Gastrocnemius medialis (tissue), 4 donors: ENCODE measurements around the gene CMIP. TPM values are rescaled to one million over a fixed set of nuclear protein-coding genes. Genes with fewer than 3 reads are reported as not detected.
"Not testable (repeated sequence)": the region's sequence is repeated elsewhere in the genome, so short reads cannot be mapped to it uniquely, and the experiment has no call there.

Experiments
- ATAC-seq, 2 donors: fragments of 150-250 bp; one replicate each; pipeline ENCODE4 v1.9.1; 2016
- DNase-seq, 2 donors: peaks; one replicate each; pipeline ENCODE4 v3.0.0-alpha.2; 2019
- H3K27ac ChIP-seq, 4 donors: fragments of 200-600 bp; sonication (generic); 1 replicate in 1 of 4; 2 replicates in 3 of 4; pipeline ENCODE4 v1.5.1; 2016 to 2018; ENCODE audit warnings: mild to moderate bottlenecking in 2 of 4, moderate library complexity in 1 of 4
- H3K27me3 ChIP-seq, 3 donors: fragments of 200-600 bp; sonication (generic) in 2 of 3; 1 replicate in 1 of 3; 2 replicates in 2 of 3; pipeline versions ENCODE4 v1.5.1 to v1.6.0; 2016 to 2019; ENCODE audit warnings: mild to moderate bottlenecking in 1 of 3, moderate library complexity in 1 of 3
- H3K36me3 ChIP-seq, 2 donors: fragments of 200-600 bp; sonication (generic) in 1 of 2; one replicate each; pipeline ENCODE4 v1.5.1; 2017 to 2018
- H3K4me1 ChIP-seq, 2 donors: fragments of 200-600 bp; sonication (generic) in 1 of 2; one replicate each; pipeline ENCODE4 v1.5.1; 2016 to 2017; ENCODE audit warnings: mild to moderate bottlenecking in 2 of 2
- H3K4me3 ChIP-seq, 4 donors: fragments of 200-600 bp; sonication (generic) in 3 of 4; 1 replicate in 1 of 4; 2 replicates in 3 of 4; pipeline ENCODE4 v1.5.1; 2016 to 2019; ENCODE audit warnings: mild to moderate bottlenecking in 2 of 4
- H3K9me3 ChIP-seq, 3 donors: fragments of 200-600 bp; sonication (generic) in 2 of 3; 1 replicate in 1 of 3; 2 replicates in 2 of 3; pipeline ENCODE4 v1.5.1; 2016 to 2019
- POLR2A ChIP-seq, 2 donors: fragments of 450-650 bp; IDR thresholded peaks; one replicate each; pipeline ENCODE4 v1.6.1; 2017; ENCODE audit warnings: antibody characterized with exemption in 2 of 2, mild to moderate bottlenecking in 2 of 2, moderate library complexity in 2 of 2
- in situ Hi-C, 4 donors: fragments of 200-750 bp; cut with MboI; loops; one replicate each; pipeline versions ENCODE4 v1.15.0 to v1.8.0; 2017; ENCODE audit warnings: low sequenced_read_pairs in 4 of 4
- intact Hi-C: fragments of 100-400 bp; cut with DNase I; formaldehyde crosslinking; loops from one replicate; pipeline ENCODE4 v1.15.1; 2023; ENCODE audit warnings: low total_unique reads
- total RNA-seq, 4 donors: library from RNA; depleted of rRNA; stranded (reverse); fragments of >200 nt; gene quantifications; one replicate each; pipeline versions ENCODE4 v1.1.0 to v1.2.3, GENCODE V29; 2016
- TF ChIP-seq, protein P1 (sequence below), 5 experiments: fragments of 450-650 bp in 3 of 5; fragments of 200-600 bp in 2 of 5; sonication (generic) in 2 of 5; IDR thresholded peaks in 4 of 5; conservative IDR thresholded peaks in 1 of 5; 1 replicate in 4 of 5; 2 replicates in 1 of 5; pipeline ENCODE4 v1.5.1; 2016 to 2019; ENCODE audit warnings: antibody characterized with exemption in 5 of 5, mild to moderate bottlenecking in 3 of 5, moderate library complexity in 3 of 5

Gene CMIP
- total RNA-seq, 4 donors from 2014 or later = 0.90 to 5.1 (median 2.7) TPM

DNA sequence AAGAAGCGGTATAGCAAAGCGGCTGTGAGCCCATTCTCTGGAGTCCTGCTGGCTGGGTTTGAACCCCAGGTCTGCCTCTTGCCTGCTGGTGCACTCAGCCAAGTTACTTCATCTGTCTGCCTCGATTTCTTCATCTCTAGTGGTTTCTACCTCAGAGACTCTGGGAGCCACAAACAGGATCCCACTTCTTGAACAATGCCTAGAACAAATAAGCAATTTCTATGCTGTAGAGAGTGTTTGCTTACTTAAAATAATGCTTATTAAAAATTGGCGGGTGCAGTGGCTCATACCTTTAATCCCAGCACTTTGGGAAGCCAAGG lies 75.5 kb downstream of the CMIP start:
- H3K27ac ChIP-seq = no peak overlapping the region
- intact Hi-C loops (no loop called here), in situ Hi-C loops (no loop called here)

GRCh38 chr16:81520560-81521135 lies 76.0 kb downstream of the CMIP start:
- TF ChIP-seq, protein P1, sequence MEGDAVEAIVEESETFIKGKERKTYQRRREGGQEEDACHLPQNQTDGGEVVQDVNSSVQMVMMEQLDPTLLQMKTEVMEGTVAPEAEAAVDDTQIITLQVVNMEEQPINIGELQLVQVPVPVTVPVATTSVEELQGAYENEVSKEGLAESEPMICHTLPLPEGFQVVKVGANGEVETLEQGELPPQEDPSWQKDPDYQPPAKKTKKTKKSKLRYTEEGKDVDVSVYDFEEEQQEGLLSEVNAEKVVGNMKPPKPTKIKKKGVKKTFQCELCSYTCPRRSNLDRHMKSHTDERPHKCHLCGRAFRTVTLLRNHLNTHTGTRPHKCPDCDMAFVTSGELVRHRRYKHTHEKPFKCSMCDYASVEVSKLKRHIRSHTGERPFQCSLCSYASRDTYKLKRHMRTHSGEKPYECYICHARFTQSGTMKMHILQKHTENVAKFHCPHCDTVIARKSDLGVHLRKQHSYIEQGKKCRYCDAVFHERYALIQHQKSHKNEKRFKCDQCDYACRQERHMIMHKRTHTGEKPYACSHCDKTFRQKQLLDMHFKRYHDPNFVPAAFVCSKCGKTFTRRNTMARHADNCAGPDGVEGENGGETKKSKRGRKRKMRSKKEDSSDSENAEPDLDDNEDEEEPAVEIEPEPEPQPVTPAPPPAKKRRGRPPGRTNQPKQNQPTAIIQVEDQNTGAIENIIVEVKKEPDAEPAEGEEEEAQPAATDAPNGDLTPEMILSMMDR (IDR thresholded peaks at IDR 0.05 in 4 of 5, conservative IDR thresholded peaks at IDR 0.05 in 1 of 5) = no peak
- TF ChIP-seq POLR2A (IDR thresholded peaks at IDR 0.05) = no peak
- in situ Hi-C loops = no loop called here
- Histone ChIP-seq H3K36me3 (no peaks in the 10 kb centered on the region), H3K4me3 (no peak overlapping the region), H3K9me3 (no peaks in the 10 kb centered on the region), H3K27ac (no peak overlapping the region), H3K4me1 (no peaks in the 10 kb centered on the region), H3K27me3 (no peaks in the 10 kb centered on the region)
- no peak for ATAC-seq
- intact Hi-C loops = no loop called here
- DNase-seq = no peak

More for the DNA sequence above, 75.5 kb downstream of the CMIP start:
- no peaks in the 10 kb centered on the region for H3K36me3 ChIP-seq
- ATAC-seq (no peak), DNase-seq (no peak)
- no peaks in the 10 kb centered on the region for H3K9me3 ChIP-seq
- no peaks in the 10 kb centered on the region for H3K27me3 ChIP-seq
- H3K4me1 ChIP-seq = no peaks in the 10 kb centered on the region
- H3K4me3 ChIP-seq = no peak overlapping the region
- TF ChIP-seq POLR2A (IDR thresholded peaks at IDR 0.05) = no peak
- TF ChIP-seq, protein P1 (IDR thresholded peaks at IDR 0.05 in 4 of 5, conservative IDR thresholded peaks at IDR 0.05 in 1 of 5) = no peak

DNA sequence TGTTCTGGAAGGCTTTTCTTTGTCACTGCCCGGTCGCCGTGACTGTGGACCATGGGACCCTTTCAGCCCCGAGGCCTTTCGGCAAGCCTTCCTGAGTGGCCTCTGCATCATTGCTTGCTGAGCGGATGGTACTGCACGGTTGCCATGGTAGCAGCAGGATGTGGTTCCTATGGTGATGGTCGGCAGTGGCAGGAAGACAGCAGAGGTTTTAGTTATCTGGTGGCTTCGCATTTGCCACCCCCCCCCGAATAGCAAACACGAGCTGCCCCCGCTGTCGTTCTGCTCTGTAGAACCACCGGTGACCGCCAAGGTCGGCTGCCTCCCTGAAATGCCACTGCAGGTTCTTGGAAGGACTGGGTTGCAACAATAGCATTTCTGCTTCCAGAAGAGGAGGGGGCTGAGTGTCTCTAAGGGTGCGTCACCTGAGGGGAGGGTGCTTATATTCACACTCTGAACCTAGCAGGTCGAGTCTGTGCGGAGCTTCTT lies 76.6 kb downstream of the CMIP start:
- no peak for ATAC-seq
- TF ChIP-seq, protein P1 (IDR thresholded peaks at IDR 0.05 in 4 of 5, conservative IDR thresholded peaks at IDR 0.05 in 1 of 5) = no peak
- no peak for TF ChIP-seq POLR2A (IDR thresholded peaks at IDR 0.05)
- intact Hi-C loops (no loop called here), in situ Hi-C loops (no loop called here)
- Histone ChIP-seq H3K9me3 (no peaks in the 10 kb centered on the region), H3K36me3 (no peaks in the 10 kb centered on the region), H3K4me3 (no peak overlapping the region), H3K27ac (no peak overlapping the region), H3K27me3 (no peaks in the 10 kb centered on the region), H3K4me1 (no peaks in the 10 kb centered on the region)
- DNase-seq = peak in 1 of 2 donors; percentile 22

DNA sequence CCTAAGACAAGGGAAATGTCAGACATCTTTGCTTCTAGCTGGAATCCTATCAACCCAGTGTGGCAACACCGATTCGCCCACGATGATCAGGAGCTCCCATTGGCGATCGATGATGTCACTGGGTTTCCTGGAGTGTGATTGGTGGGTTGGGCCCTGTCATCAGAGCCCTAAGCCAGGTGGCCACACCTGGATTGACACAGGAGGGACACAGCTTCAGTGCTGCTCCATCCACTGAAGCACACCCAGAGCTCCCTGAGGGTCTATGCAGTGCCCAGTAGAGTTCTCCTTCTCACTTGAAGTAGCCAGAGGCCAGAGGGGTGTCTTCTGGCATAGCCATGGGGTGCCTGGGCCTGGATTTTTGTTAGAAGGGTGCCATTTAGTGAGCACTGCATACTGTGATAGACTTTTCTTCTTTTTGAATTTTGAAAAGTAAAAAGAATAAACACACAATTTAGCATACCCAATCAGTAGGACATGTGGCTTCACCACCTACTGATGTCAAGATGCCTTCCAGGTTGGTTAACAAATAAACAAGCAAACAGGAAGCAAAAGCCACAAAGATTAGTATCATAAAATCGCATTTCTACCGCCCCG lies 77.6 kb downstream of the CMIP start:
- ATAC-seq = no peak

GRCh38 chr16:81522851-81523250 lies 78.2 kb downstream of the CMIP start:
- ATAC-seq, in situ Hi-C loops, H3K36me3 ChIP-seq, H3K27me3 ChIP-seq, H3K4me1 ChIP-seq, DNase-seq, intact Hi-C loops, H3K4me3 ChIP-seq, H3K27ac ChIP-seq, H3K9me3 ChIP-seq: not testable (repeated sequence)

More for the DNA sequence above, 77.6 kb downstream of the CMIP start:
- in situ Hi-C loops = no loop called here
- H3K27me3 ChIP-seq = no peaks in the 10 kb centered on the region
- H3K36me3 ChIP-seq = no peaks in the 10 kb centered on the region
- H3K9me3 ChIP-seq = no peaks in the 10 kb centered on the region
- TF ChIP-seq POLR2A (IDR thresholded peaks at IDR 0.05) = no peak
- TF ChIP-seq, protein P1 (IDR thresholded peaks at IDR 0.05 in 4 of 5, conservative IDR thresholded peaks at IDR 0.05 in 1 of 5) = no peak
- no peak overlapping the region for H3K27ac ChIP-seq
- no peak overlapping the region for H3K4me3 ChIP-seq
- DNase-seq = no peak
- intact Hi-C loops = no loop called here
- H3K4me1 ChIP-seq = peaks cover 5 to 10% of the 10 kb centered on the region in 2 donors
